Measurements from ENCODE around the gene OR2G3.

OR2G3 gene

GRCh38 chr1:247605286-247605685 is at the start of gene OR2G3:
OR2G3 (plus strand) TSS chr1:247605586; CDS start chr1:247605586, 0 bp downstream.
- DNase-seq = no peak

DNA sequence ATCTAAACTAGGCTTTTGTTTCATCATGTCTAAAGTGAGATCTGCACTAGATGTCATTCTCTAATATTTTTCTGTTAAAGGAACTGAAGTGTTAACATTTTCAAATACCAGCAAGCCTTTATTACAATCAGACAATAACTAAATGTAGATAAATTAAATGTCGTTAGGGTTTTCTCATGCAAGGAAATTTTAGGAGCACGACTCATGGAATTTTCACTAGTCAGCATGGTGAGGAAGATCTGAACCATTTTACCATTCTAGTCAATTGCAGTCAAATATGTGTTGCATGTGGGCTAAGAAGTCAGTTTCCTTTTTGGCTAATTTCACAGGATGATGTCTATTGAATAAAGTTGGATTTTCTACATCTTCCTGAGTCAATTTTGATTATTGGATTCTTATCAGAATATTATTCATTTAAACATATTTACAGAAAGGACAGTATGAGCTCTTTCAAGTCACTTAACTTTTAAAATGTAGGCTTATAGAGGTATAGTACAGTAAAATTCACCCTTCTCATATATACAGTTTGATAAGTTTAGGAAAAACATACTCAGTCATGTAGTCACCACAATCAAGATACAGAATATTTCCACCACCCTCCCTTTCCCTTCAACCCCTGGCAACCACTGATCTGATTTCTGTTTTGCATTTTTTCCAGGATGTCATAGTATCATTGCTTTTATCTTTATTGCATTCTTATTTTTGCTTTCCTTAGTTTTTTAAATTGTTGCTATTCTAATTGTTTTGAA is 47.3 kb upstream of the OR2G3 start:
- no peak for DNase-seq

DNA sequence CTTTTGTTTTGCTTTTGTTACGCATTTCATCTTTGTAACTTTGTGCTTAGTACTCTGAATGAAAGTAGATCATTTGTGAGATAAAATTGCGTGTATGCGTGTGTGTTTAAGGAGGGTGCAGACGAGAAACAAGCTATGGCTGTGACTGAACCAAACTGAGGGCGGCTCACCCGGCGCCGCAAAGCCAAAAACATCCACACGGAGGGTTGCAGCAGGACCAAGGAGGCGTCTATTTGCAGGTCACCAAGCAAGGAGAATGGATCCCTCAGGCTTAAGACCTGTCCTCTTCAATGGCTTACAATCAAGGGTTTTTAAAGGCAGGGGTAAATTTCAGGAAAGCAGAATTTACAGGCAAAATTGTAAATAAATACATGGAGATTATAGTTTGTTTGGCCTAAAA is 43.7 kb upstream of the OR2G3 start:
- no peak for DNase-seq

DNA sequence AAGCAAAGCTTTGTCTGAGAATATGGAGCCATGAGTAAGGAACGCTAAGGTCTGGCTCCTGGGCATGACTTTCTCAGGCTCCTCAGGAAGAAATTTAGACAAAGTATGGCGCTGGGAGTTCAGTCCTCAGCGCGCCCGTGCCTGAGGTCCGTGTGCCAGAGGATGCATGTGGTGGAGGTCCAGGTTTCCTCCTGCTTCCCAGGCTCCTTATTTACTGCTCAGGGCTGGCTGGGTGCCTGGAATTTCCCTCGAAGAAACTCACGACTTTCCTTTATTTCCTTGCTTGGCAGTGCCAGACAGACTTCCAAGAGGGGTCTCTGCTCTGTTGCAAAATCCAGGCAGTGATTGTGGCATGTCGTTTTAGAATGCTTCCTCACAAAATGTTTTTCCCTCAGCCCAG is 43.2 kb upstream of the OR2G3 start:
- no peak for DNase-seq

DNA sequence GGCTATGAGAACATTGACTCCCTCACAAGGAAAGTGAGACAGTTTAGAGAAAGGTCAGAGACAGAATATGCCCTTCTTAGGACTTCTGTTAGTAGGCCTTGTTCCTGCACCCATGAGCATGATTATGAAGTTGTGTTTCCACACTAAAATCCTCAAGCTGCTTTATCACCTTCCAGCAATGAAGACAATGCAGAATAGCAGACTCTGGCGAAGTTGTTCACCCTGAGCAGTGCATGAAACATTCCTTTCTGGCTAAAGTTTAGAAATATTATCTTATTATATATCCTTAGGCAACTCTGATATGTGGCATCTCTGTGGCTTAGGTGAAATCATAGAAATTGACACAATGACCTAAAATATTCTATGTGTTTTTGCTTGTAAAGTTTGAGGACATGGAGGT is 31.1 kb upstream of the OR2G3 start:
- DNase-seq = no peak

DNA sequence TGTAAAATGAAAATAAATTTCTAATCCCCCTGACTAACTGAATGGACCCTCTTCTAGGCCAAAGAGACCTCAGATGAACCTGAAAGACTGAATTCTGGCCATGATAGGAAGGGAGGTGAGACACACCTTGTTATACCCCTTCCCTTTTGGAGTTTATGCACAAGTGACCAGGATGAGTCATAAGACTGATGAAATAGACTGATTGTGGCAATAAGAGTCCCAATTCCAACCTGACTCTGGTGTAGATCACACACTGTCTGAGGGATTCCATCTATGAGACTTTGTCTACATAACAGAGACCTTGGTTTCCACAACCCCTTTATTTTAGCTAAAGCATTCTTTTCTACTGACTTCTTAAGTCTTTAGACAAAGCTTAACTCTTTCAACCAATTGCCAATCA is 30.7 kb upstream of the OR2G3 start:
- no peak for DNase-seq

GRCh38 chr1:247576514-247576913 is 28.9 kb upstream of the OR2G3 start:
- DNase-seq = peak; percentile 16

DNA sequence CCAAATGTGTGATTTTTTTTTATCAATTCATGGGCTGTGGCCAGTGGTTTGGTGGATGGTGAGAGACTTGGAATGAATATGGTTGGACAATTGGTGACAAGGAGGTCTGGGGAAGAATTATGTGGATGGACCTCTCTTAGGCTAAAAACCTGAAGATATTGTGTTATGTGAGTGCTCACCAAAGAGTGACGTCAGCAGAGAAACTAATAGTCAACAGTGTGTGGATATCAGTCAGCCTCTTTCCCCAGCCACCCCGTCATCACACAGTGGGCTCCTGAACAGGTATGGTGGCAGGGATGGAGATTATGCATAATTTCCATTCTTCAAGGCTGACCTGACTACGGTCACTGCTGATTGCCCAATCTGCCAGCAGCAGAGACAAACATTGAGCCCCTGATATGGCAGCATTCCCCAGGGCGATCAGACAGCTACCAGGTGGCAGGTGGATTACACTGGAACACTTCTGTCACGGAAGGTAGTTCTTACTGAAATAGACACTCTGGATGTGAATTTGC is 26.4 kb upstream of the OR2G3 start:
- no peak for DNase-seq

DNA sequence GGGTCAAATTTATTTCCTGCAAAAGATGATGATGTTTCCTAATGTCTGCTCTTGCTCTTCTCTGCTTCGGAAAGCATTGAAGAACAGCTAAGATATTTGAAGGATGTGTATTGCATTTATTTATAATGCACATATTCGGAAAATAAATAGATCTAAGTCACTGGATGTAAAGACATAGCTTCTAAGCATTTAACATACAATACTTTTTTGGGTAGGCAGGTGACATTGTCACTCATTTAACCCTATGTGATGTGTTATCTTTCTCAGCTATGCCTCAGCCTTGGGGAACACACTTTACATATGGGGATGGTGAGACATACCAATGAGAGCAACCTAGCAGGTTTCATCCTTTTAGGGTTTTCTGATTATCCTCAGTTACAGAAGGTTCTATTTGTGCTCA is 17.3 kb upstream of the OR2G3 start, which contains the start of gene OR2G2:
Gene OR2G2 (plus strand): TSS at position 301 of the 400 bp plus-strand sequence. CDS start 0 bp downstream, at position 301.
- no peak for DNase-seq

GRCh38 chr1:247613405-247613804 is 8.0 kb downstream of the OR2G3 start:
- no peak for DNase-seq

- no peak for DNase-seq
Observed at GRCh38 chr1:247614625-247615024, 9.2 kb downstream of the OR2G3 start.

GRCh38 chr1:247627951-247628350 is 22.6 kb downstream of the OR2G3 start:
- DNase-seq = no peak

DNA sequence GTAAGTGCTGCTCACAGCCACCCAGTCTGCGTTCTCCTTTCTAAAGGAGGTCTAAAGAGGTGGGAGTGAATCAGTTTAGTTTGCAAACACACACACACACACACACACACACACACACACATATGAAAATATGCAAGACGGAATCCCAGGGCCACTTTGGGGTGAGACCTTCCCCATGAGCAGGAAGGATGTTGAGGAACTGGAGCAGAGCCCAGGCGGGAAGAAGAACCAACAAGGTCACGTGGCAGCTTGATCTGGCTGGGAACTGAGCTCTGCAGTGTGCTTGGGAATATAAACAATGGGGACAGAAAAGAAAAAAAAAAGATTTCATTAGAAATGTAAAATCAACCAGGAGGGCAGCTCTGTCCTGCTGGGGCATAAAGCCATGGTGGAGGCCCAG is 32.6 kb downstream of the OR2G3 start:
- DNase-seq = no peak

GRCh38 chr1:247638781-247639180 is 33.4 kb downstream of the OR2G3 start:
- no peak for DNase-seq

- DNase-seq = no peak
Observed at GRCh38 chr1:247639381-247639981, 34.1 kb downstream of the OR2G3 start.

- no peak for DNase-seq
Observed at GRCh38 chr1:247642742-247643141, 37.4 kb downstream of the OR2G3 start.

DNA sequence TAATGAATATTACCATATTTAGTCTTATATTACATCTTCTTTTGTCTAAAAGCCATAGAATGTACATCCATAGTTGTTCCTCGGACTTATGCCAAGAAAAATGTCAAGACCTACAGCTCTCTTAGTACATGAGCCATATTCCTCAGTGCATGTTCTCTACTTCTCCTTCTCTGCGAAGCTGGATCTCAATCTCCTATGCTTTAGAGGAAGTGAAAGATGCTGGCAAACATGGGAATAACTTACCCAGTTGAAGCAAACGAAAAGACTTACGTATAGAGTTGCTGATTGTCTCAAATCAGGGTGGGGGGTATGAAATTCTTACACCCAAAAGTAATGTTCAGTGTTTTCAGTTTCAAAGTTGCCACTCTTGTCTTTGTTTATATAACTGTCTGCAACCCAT is 41.5 kb downstream of the OR2G3 start:
- DNase-seq = no peak

GRCh38 chr1:247647864-247648263 is 42.5 kb downstream of the OR2G3 start:
- no peak for DNase-seq

DNA sequence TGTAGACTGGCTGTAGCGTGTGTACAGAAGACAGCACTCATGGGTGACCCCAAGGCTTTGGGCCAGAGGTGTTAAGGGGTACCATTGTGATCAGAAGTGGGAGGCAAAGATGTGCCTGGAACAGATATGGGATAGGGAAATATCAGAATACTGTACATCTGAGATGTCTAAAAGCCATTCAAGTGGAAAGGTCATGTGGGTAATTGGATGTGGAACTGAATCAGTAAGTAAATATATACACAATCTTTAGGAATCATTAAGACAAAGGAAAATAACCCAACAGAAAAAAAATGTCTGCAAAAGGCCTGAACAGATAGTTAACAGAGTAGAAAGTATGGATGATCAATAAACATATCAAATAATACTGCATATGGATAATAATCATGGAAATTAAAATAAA is 47.7 kb downstream of the OR2G3 start:
- no peak for DNase-seq
